ENCODE results near the gene VEGFA.

The VEGFA gene

GRCh38 chr6:43788301-43788700 is 18.3 kb downstream of the VEGFA start:
- no peak for DNase-seq

GRCh38 chr6:43789447-43789846 is 19.4 kb downstream of the VEGFA start:
- DNase-seq: no peak

GRCh38 chr6:43790031-43790430 is 20.0 kb downstream of the VEGFA start:
- no peak for DNase-seq

DNA sequence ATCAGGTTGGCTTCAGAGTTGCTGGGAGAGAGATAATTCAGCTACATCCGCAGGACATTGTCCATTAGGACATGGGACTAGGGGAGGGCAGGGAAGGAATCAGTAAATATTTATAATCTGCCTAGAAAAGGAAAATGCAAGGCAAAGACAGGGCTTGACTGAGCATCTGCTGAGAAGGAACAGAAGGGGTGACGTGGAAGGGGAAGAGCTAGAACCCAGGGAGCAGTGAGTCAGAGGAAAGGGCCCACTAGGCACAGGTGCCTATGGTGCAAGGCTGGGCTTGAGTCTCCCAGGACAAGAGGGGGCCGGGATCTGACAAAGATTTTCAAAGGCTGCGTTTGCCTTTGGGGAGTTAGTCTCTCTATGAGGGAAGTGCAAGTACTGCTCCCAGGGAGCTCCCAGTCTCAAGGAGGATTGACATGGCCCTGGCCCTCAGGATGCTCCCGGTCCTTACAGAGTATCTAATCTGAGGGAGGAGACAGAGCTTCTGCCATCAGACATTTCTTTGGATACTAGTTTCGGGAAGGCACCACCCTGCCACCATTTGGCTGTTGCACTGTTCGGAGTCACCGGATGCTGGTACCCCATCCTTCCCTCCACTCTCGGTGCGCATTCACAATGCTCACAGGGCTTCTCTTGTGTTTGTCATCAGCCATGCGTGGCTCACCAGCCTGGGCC is 21.9 kb downstream of the VEGFA start:
- no peak for DNase-seq

DNA sequence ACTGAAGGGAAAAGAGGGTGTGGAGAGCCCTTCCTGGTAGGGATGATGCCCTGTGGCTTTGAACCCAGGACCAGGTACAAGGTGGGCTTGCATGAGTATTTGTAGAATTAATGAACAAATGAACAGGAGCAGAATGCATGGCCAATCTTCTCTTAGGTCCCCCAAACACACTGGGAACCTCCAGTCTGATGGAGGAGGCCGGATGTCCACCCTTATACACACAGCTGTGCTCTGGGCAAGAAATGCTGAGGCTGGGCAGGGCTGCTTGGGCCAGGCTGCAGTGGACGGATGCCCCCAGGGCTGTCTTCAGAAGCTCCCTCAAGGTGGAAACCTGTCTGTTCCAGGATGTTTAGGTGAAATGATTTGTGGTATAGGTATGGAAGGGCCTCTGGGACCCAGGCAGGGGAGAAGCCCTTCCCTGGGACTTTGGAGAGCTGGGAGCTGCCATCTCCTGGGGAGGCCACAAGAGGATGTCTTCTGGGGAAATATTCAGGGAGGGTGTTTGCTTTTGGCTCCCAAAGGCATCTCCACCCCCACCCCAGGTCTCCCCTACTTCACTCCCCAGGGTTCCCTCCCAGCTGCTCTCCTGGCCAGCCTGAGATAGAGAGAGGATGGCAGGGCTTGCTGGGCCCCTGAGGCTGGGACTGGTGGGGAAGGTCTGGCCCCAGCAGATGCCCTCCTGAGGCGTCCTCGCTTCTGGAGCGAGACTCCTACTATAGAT is 23.3 kb downstream of the VEGFA start:
- no peak for DNase-seq

- no peak for DNase-seq
Observed at GRCh38 chr6:43793875-43794242, 23.8 kb downstream of the VEGFA start.

GRCh38 chr6:43795421-43795820 is 25.4 kb downstream of the VEGFA start:
- no peak for DNase-seq

- DNase-seq: no peak
Observed at GRCh38 chr6:43796168-43796567, 26.2 kb downstream of the VEGFA start.

GRCh38 chr6:43796903-43797890 is 27.2 kb downstream of the VEGFA start:
- DNase-seq: no peak

DNA sequence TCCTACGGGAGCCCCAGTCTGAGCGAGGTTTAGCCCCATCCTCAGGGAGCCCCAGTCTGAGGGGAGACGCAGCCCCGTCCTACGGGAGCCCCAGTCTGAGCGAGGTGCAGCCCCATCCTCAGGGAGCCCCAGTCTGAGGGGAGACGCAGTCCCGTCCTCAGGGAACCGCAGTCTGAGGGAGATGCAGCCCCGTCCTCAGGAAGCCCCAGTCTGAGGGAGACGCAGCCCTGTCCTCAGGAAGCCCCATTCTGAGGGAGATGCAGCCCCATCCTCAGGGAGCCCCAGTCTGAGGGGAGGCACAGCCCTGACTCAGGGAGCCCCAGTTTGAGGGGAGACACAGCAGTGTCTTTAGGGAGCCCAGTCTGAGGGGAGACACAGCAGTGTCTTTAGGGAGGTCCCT is 27.9 kb downstream of the VEGFA start:
- DNase-seq: no peak

DNA sequence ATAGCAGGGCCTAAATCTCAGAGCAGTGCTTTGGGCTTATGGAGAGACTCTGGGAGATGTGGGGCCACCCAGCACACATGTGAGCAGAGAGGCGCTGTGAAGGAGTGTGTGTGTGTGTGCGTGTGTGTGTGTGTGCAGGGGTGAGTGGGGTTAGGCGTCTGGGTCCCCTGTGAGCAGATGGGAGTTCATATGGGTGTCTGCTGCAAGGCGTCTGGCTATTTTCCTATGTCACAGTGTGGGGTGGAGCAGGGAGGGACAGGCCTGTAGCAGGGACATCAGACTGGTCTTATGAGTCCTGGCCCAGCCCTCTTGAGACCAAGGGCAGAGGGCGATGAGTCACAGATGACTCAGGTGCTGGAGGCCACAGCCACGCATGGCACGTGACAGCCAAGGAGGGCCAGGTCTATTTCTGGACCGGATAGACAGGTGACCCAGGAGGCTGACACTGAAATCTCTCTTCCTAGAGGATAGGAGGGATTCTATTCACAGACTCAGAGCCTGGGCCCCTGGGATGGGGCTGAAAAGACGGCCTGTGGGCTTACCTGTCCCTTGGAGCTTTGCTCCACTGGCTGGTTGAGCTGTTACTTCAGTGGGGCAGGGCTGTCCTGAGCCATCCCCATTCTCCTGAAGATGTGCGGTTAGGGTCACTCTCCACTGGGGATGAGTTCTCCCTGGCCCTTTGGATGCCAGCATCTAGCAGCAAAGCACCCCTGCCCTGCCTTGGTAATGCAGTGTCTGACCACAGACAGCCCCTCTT is 28.9 kb downstream of the VEGFA start:
- peak; percentile 78 for DNase-seq

DNA sequence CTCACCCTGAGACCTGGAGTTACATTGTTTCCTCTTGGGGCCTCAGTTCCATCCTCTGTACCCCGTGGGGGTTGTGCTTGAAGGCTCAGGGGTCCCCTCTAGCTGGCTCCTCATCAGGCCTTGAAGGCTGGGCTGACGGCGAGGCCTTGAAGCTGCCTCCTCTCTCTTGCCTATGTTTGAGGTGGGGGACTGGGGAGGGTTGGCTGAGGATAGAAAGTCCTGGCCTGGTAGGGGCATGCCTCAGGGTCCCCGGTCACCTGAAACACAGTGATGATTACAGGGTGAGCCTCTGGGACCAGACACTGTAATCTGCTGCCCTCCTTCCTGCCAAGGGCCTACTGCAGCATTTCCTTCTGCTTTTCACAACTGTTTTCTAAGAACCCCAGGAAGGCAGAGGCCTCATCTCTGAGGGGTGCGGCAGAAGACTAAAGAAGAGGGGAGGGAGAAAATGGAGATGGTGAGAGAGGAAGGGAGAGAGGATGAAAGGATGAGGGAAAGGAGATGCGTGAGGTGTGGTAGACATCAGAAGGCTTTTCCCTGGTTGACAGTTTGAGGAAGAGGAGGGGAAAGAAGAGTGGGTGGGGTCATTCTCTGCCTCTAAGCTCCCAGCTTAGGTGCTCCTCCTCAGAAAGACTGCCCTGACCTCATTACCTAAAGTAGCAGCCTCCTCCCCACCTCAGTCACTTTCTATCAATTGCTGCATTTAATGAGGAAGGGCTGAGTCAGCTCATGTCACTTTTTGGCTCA is 29.7 kb downstream of the VEGFA start:
- DNase-seq: no peak

GRCh38 chr6:43800298-43800623 is 30.2 kb downstream of the VEGFA start:
- DNase-seq: no peak

DNA sequence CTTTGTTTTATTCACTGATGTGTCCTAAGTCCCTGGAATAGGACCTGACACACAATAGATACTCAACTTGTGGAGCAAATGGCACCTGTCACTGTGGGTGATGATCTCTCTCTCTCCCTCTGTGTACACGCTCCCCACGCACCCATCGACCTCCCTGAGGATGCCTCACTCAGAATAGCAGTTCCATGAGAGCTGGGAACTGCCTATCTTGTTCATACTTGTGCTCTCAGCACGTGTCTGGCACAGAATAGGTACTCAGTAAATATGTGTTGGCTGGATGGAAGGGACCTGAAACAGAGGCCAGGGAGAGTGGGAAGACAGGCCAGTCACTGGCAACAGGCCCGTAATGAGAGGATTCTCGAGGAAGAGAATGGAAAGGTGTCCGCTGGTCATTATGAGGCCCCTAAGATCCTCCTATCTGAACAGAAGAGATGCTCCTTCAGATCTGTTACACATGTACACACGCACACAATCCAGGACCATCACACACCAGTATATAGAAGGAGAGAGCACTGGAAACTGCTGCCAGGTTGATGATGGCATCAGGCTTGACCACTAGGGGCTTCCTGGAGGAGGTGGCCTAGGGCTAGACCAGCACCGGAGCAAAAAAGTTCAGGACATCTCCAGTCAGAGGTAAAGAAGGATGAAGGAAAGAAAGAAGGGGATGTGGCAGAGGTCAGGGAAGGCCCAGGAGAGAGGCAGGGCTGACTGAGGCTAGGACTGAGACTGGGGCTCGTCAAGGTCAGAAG is 30.9 kb downstream of the VEGFA start:
- no peak for DNase-seq

DNA sequence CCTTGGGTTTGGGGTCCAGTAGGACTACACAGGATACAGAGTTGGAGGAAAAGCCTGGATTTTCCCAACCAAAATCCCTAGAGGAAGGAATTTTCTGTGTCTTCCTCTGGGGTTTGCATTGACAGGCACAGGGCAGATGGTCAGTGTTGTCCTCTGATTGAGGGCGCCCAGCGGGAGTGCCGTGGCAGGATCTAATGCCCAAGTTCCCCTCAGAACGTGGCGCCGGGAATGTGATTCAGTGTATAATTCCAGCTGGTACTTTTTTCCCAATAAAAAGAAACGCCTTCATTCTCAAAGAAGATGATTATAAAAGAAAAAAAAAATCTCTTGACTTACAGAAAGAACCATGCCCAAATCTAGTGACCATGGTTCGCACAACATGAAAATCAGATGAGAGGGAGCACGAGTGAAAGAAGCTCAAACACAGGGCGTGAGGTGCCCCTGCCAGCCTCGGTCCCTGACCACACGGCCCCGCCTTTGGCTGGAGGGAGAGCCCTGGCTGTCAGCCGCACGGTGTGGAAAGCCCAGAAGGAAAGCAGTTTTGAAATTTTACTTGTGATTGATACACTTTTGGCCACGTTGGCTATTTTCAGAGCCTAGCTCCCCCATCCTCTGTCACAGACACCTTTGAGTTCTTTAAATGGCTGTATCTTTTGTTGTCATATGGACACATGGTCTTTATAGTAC is 31.6 kb downstream of the VEGFA start:
- DNase-seq: no peak

GRCh38 chr6:43803055-43803782 is 33.2 kb downstream of the VEGFA start:
- DNase-seq: no peak

- peak; percentile 66 for DNase-seq
Observed at GRCh38 chr6:43803783-43804549, 34.0 kb downstream of the VEGFA start.

- no peak for DNase-seq
Observed at GRCh38 chr6:43804550-43805223, 34.7 kb downstream of the VEGFA start.

DNA sequence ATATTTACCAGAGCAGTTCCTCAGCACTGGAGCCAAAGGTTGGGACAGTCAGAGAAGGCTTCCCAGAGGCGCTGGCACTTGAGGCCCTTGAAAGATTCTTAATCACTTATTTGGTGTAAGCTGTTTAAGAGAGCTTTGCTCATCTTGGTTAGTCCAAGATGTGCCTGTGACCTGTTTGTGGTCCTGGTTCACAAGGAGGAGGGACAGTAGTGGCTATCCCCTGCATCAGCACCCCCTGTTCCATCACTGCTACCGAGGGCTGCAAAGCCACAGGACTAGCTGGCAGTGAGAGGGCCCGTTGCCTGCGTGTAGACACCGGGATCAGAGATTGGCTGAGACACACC is 35.7 kb downstream of the VEGFA start:
- DNase-seq: no peak

Data from CD4-positive, alpha-beta T cell treated with Interleukin-15 for 1 hour (primary cell).